Colonic mucosa (tissue), 4 donors: ENCODE measurements around the gene SMIM32. TPM values are rescaled to one million over a fixed set of nuclear protein-coding genes. Genes with fewer than 3 reads are reported as not detected.

Source experiments
- DNase-seq: peaks from one replicate; pipeline ENCODE4 v3.0.0-alpha.2; 2020
- H3K27ac ChIP-seq: fragments of 200-600 bp; one replicate; pipeline ENCODE4 v1.8.0; 2021
- H3K27me3 ChIP-seq: fragments of 200-600 bp; one replicate; pipeline ENCODE4 v1.8.0; 2021
- H3K36me3 ChIP-seq: fragments of 200-600 bp; one replicate; pipeline ENCODE4 v1.8.0; 2021
- H3K4me1 ChIP-seq: fragments of 200-600 bp; one replicate; pipeline ENCODE4 v1.8.0; 2021; ENCODE audit warnings: mild to moderate bottlenecking
- H3K4me3 ChIP-seq: fragments of 200-600 bp; one replicate; pipeline ENCODE4 v1.8.0; 2021
- H3K9ac ChIP-seq, 2 donors: one replicate each; pipeline ENCODE4 v1.7.0; 2013; ENCODE audit warnings: control low read depth in 2 of 2, low read depth in 2 of 2, low read length in 2 of 2
- H3K9me3 ChIP-seq: fragments of 200-600 bp; one replicate; pipeline ENCODE4 v1.8.0; 2021
- CTCF ChIP-seq: fragments of 200-600 bp; IDR thresholded peaks from one replicate; pipeline ENCODE4 v1.8.0; 2022; ENCODE audit warnings: antibody characterized with exemption, mild to moderate bottlenecking
- intact Hi-C: fragments of 100-400 bp; cut with DNase I; formaldehyde crosslinking; loops from one replicate; pipeline ENCODE4 v1.14.1; 2022
- total RNA-seq, 2 donors: library from RNA; stranded (reverse); fragmentation: NEBNext Ultra II Directional in 1 of 2; extraction: Animal tissue kit (Norgen Biotek cat#: 25700) in 1 of 2; gene quantifications; one replicate each; pipeline ENCODE4 v1.2.1, GENCODE V29; 2021
- donor health status: healthy.
- donor health status: DM: no; HTN: no; CAD: no.
- donor health status: DM: no; HTN: no; CAD: no.

SMIM32 gene
- total RNA-seq, 2 donors from 2014 or later: 18.9 to 20.2 TPM

- Histone ChIP-seq H3K27me3 (no peaks in the 10 kb centered on the region), H3K4me1 (no peaks in the 10 kb centered on the region), H3K36me3 (no peaks in the 10 kb centered on the region), H3K4me3 (no peak overlapping the region), H3K9ac (no peak overlapping the region), H3K9me3 (no peaks in the 10 kb centered on the region), H3K27ac (no peak overlapping the region)
- DNase-seq: no peak
- intact Hi-C loops: no loop called here
- no peak for TF ChIP-seq CTCF
Measured at GRCh38 chr5:136203303-136203922, 10.5 kb upstream of the SMIM32 start.

- Histone ChIP-seq H3K27ac (no peak overlapping the region), H3K4me3 (no peak overlapping the region), H3K27me3 (no peaks in the 10 kb centered on the region), H3K4me1 (no peaks in the 10 kb centered on the region), H3K9ac (no peak overlapping the region), H3K36me3 (no peaks in the 10 kb centered on the region), H3K9me3 (no peaks in the 10 kb centered on the region)
- no peak for DNase-seq
- intact Hi-C loops: no loop called here
- TF ChIP-seq CTCF: no peak
Measured at GRCh38 chr5:136202469-136203205, 9.7 kb upstream of the SMIM32 start.

GRCh38 chr5:136201870-136202269 lies 8.9 kb upstream of the SMIM32 start:
- Histone ChIP-seq H3K27ac (no peak overlapping the region), H3K4me3 (no peak overlapping the region), H3K9ac (no peak overlapping the region), H3K27me3 (no peaks in the 10 kb centered on the region), H3K36me3 (no peaks in the 10 kb centered on the region), H3K9me3 (no peaks in the 10 kb centered on the region), H3K4me1 (no peaks in the 10 kb centered on the region)
- intact Hi-C loops: no loop called here
- TF ChIP-seq CTCF: no peak
- DNase-seq: no peak

GRCh38 chr5:136200761-136201160 lies 7.8 kb upstream of the SMIM32 start:
- H3K27me3 ChIP-seq: no peaks in the 10 kb centered on the region
- no peak overlapping the region for H3K4me3 ChIP-seq
- no peaks in the 10 kb centered on the region for H3K9me3 ChIP-seq
- TF ChIP-seq CTCF: no peak
- no peak overlapping the region for H3K9ac ChIP-seq
- no peaks in the 10 kb centered on the region for H3K36me3 ChIP-seq
- H3K27ac ChIP-seq: no peak overlapping the region
- DNase-seq: no peak
- intact Hi-C loops: no loop called here
- no peaks in the 10 kb centered on the region for H3K4me1 ChIP-seq

GRCh38 chr5:136200130-136200529 lies 7.2 kb upstream of the SMIM32 start:
- Histone ChIP-seq H3K36me3 (no peaks in the 10 kb centered on the region), H3K27me3 (no peaks in the 10 kb centered on the region), H3K9ac (no peak overlapping the region), H3K9me3 (no peaks in the 10 kb centered on the region), H3K27ac (no peak overlapping the region), H3K4me1 (no peaks in the 10 kb centered on the region), H3K4me3 (no peak overlapping the region)
- peak; percentile 2 for DNase-seq
- TF ChIP-seq CTCF: no peak
- intact Hi-C loops: no loop called here
